ENCODE results near the gene TRAPPC10.

The TRAPPC10 gene

GRCh38 chr21:44011123-44011522, 986 bp upstream of the TRAPPC10 start:
- no peaks in the 10 kb centered on the region for H3K9me3 ChIP-seq
- H3K27me3 ChIP-seq = no peaks in the 10 kb centered on the region
- H3K4me3 ChIP-seq (ENCODE audit: low read depth, low read length) = peak overlapping the region; percentile 78
- H3K4me1 ChIP-seq = no peaks in the 10 kb centered on the region
- TF ChIP-seq CTCF (IDR thresholded peaks at IDR 0.05; ENCODE audit: low read depth, low read length) = no peak
- H3K36me3 ChIP-seq = no peaks in the 10 kb centered on the region; the same call in 1 of the 2 replicates
- DNase-seq = no peak

- peak; percentile 63 for DNase-seq
- H3K4me1 ChIP-seq = no peaks in the 10 kb centered on the region
Measured at GRCh38 chr21:44012474-44013379, 618 bp downstream of the TRAPPC10 start.

GRCh38 chr21:44013380-44014088, 1.4 kb downstream of the TRAPPC10 start:
- Histone ChIP-seq H3K4me1 (no peaks in the 10 kb centered on the region), H3K4me3 (ENCODE audit: low read depth, low read length) (peak overlapping the region; percentile 78), H3K27me3 (no peaks in the 10 kb centered on the region), H3K36me3 (no peaks in the 10 kb centered on the region; the same call in 1 of the 2 replicates), H3K9me3 (no peaks in the 10 kb centered on the region)
- TF ChIP-seq CTCF (IDR thresholded peaks at IDR 0.05; ENCODE audit: low read depth, low read length) = peak; percentile 17; the same call in 1 of the 2 replicates
- DNase-seq = peak; percentile 62

More at GRCh38 chr21:44012474-44013379, 618 bp downstream of the TRAPPC10 start:
- peak; percentile 17; the same call in 1 of the 2 replicates for TF ChIP-seq CTCF (IDR thresholded peaks at IDR 0.05; ENCODE audit: low read depth, low read length)
- Histone ChIP-seq H3K4me3 (ENCODE audit: low read depth, low read length) (peak overlapping the region; percentile 78), H3K36me3 (no peaks in the 10 kb centered on the region; the same call in 1 of the 2 replicates), H3K27me3 (no peaks in the 10 kb centered on the region), H3K9me3 (no peaks in the 10 kb centered on the region)

GRCh38 chr21:44017601-44018000, 5.5 kb downstream of the TRAPPC10 start:
- no peak for TF ChIP-seq CTCF (IDR thresholded peaks at IDR 0.05; ENCODE audit: low read depth, low read length)
- Histone ChIP-seq H3K27me3 (no peaks in the 10 kb centered on the region), H3K4me3 (ENCODE audit: low read depth, low read length) (no peak overlapping the region), H3K9me3 (no peaks in the 10 kb centered on the region), H3K4me1 (peaks cover 20% of the 10 kb centered on the region), H3K36me3 (peaks cover 2% of the 10 kb centered on the region; the same call in 1 of the 2 replicates)
- no peak for DNase-seq

GRCh38 chr21:44018127-44018526, 6.0 kb downstream of the TRAPPC10 start:
- DNase-seq = no peak
- H3K27me3 ChIP-seq = no peaks in the 10 kb centered on the region
- H3K4me3 ChIP-seq (ENCODE audit: low read depth, low read length) = no peak overlapping the region
- no peaks in the 10 kb centered on the region for H3K9me3 ChIP-seq
- TF ChIP-seq CTCF (IDR thresholded peaks at IDR 0.05; ENCODE audit: low read depth, low read length) = no peak
- 0 out of 2 replicates have a peak, but pooled peaks cover 2% of the 10 kb centered on the region for H3K36me3 ChIP-seq
- peaks cover 20% of the 10 kb centered on the region for H3K4me1 ChIP-seq
